Naive B cell (primary cell): ENCODE measurements around the gene SRL. TPM values are rescaled to one million over a fixed set of nuclear protein-coding genes. Genes with fewer than 3 reads are reported as not detected.
"Not testable (repeated sequence)": the region's sequence is repeated elsewhere in the genome, so short reads cannot be mapped to it uniquely, and the experiment has no call there.

Experiments used
- ATAC-seq, 2 donors: fragments of 150-1000 bp; cut with Tn5 transposase; 2 replicates each; pipeline ENCODE4 v1.10.0; 2021; ENCODE audit warnings: low read depth in 2 of 2, mild to moderate bottlenecking in 2 of 2, moderate library complexity in 2 of 2
- DNase-seq: peaks from one replicate; pipeline ENCODE4 v3.0.0; 2022
- H3K27ac Mint-ChIP-seq, 6 donors: one replicate each; pipeline ENCODE4 v1.8.0; 2020 to 2022; ENCODE audit warnings: mild to moderate bottlenecking in 6 of 6, mixed read lengths in 6 of 6, moderate library complexity in 5 of 6, inconsistent platforms in 2 of 6
- H3K27me3 Mint-ChIP-seq, 3 donors: one replicate each; pipeline ENCODE4 v1.8.0; 2021 to 2022; ENCODE audit warnings: mixed read lengths in 3 of 3, mild to moderate bottlenecking in 1 of 3
- H3K36me3 Mint-ChIP-seq, 2 donors: one replicate each; pipeline ENCODE4 v1.8.0; 2020 to 2022; ENCODE audit warnings: mixed read lengths in 2 of 2, inconsistent platforms in 1 of 2, mild to moderate bottlenecking in 1 of 2
- H3K4me1 Mint-ChIP-seq, 3 donors: one replicate each; pipeline ENCODE4 v1.8.0; 2020 to 2022; ENCODE audit warnings: mixed read lengths in 3 of 3, inconsistent platforms in 1 of 3, mild to moderate bottlenecking in 1 of 3, moderate library complexity in 1 of 3
- H3K4me3 Mint-ChIP-seq, 8 donors: one replicate each; pipeline ENCODE4 v1.8.0; 2020 to 2022; ENCODE audit warnings: mild to moderate bottlenecking in 8 of 8, mixed read lengths in 8 of 8, moderate library complexity in 8 of 8, inconsistent platforms in 2 of 8
- H3K9me3 Mint-ChIP-seq, 7 donors: one replicate each; pipeline ENCODE4 v1.8.0; 2020 to 2022; ENCODE audit warnings: mixed read lengths in 7 of 7, mild to moderate bottlenecking in 5 of 7, inconsistent platforms in 2 of 7, moderate library complexity in 1 of 7
- polyA plus RNA-seq, 6 donors: library from polyadenylated mRNA; unstranded; fragments of 300-500 nt; fragmentation: Illumina TruSeq; gene quantifications; one replicate each; pipeline ENCODE4 v1.2.3, GENCODE V29; 2021; ENCODE audit warnings: low read depth in 6 of 6

SRL gene
- polyA plus RNA-seq, 6 donors from 2014 or later = not detected

GRCh38 chr16:4211445-4212210 lies 30.3 kb downstream of the SRL start:
- ATAC-seq = not testable (repeated sequence)

GRCh38 chr16:4209666-4210065 lies 32.2 kb downstream of the SRL start:
- ATAC-seq (no peak), DNase-seq (no peak)
- no peak overlapping the region for H3K4me3 Mint-ChIP-seq
- peaks cover 0 to 9% (median 7%) of the 10 kb centered on the region in 3 donors for H3K4me1 Mint-ChIP-seq
- peaks cover 6 to 35% (median 28%) of the 10 kb centered on the region in 3 donors for H3K27me3 Mint-ChIP-seq
- H3K9me3 Mint-ChIP-seq = no peaks in the 10 kb centered on the region
- H3K27ac Mint-ChIP-seq = no peak overlapping the region
- H3K36me3 Mint-ChIP-seq = no peaks in the 10 kb centered on the region

More at GRCh38 chr16:4211445-4212210, 30.3 kb downstream of the SRL start:
- DNase-seq, H3K4me1 Mint-ChIP-seq, H3K4me3 Mint-ChIP-seq, H3K9me3 Mint-ChIP-seq, H3K36me3 Mint-ChIP-seq, H3K27ac Mint-ChIP-seq: not testable (repeated sequence)
- H3K27me3 Mint-ChIP-seq = peaks cover 3 to 36% (median 34%) of the 10 kb centered on the region in 3 donors

- ATAC-seq (no peak), DNase-seq (no peak)
- H3K4me1 Mint-ChIP-seq = peaks cover 0 to 9% (median 7%) of the 10 kb centered on the region in 3 donors
- H3K36me3 Mint-ChIP-seq = no peaks in the 10 kb centered on the region
- peaks cover 7 to 29% (median 28%) of the 10 kb centered on the region in 3 donors for H3K27me3 Mint-ChIP-seq
- H3K4me3 Mint-ChIP-seq = no peak overlapping the region
- no peak overlapping the region for H3K27ac Mint-ChIP-seq
- H3K9me3 Mint-ChIP-seq = no peaks in the 10 kb centered on the region
These were observed 33.5 kb downstream of the SRL start for GRCh38 chr16:4208341-4208751.

GRCh38 chr16:4207683-4208340 lies 34.1 kb downstream of the SRL start:
- DNase-seq (no peak), ATAC-seq (no peak)
- Mint-ChIP-seq H3K27me3 (peaks cover 7 to 28% (median 23%) of the 10 kb centered on the region in 3 donors), H3K27ac (peak overlapping the region in 1 of 6 donors; percentile 15), H3K36me3 (no peaks in the 10 kb centered on the region), H3K4me3 (no peak overlapping the region), H3K9me3 (no peaks in the 10 kb centered on the region), H3K4me1 (peaks cover 0 to 9% (median 7%) of the 10 kb centered on the region in 3 donors)

GRCh38 chr16:4207229-4207628 lies 34.7 kb downstream of the SRL start:
- H3K9me3 Mint-ChIP-seq = no peaks in the 10 kb centered on the region
- peak overlapping the region in 1 of 6 donors; percentile 42 for H3K27ac Mint-ChIP-seq
- peak overlapping the region in 1 of 8 donors; percentile 68 for H3K4me3 Mint-ChIP-seq
- H3K36me3 Mint-ChIP-seq = no peaks in the 10 kb centered on the region
- peaks cover 0 to 9% (median 7%) of the 10 kb centered on the region in 3 donors for H3K4me1 Mint-ChIP-seq
- peaks cover 7 to 28% (median 18%) of the 10 kb centered on the region in 3 donors for H3K27me3 Mint-ChIP-seq
- ATAC-seq (no peak), DNase-seq (no peak)

GRCh38 chr16:4206680-4207079 lies 35.2 kb downstream of the SRL start:
- H3K4me3 Mint-ChIP-seq = no peak overlapping the region
- ATAC-seq = no peak
- peaks cover 7 to 31% (median 18%) of the 10 kb centered on the region in 3 donors for H3K27me3 Mint-ChIP-seq
- DNase-seq = no peak
- H3K36me3 Mint-ChIP-seq = no peaks in the 10 kb centered on the region
- H3K4me1 Mint-ChIP-seq = peaks cover 0 to 9% (median 7%) of the 10 kb centered on the region in 3 donors
- no peaks in the 10 kb centered on the region for H3K9me3 Mint-ChIP-seq
- no peak overlapping the region for H3K27ac Mint-ChIP-seq

- Mint-ChIP-seq H3K4me1 (peaks cover 0 to 9% (median 7%) of the 10 kb centered on the region in 3 donors), H3K27ac (no peak overlapping the region), H3K36me3 (no peaks in the 10 kb centered on the region), H3K27me3 (peaks cover 7 to 37% (median 18%) of the 10 kb centered on the region in 3 donors), H3K4me3 (no peak overlapping the region), H3K9me3 (no peaks in the 10 kb centered on the region)
- ATAC-seq (no peak), DNase-seq (no peak)
These were observed 35.9 kb downstream of the SRL start for GRCh38 chr16:4205971-4206370.

GRCh38 chr16:4204521-4204920 lies 37.4 kb downstream of the SRL start:
- H3K9me3 Mint-ChIP-seq = no peaks in the 10 kb centered on the region

GRCh38 chr16:4203748-4204147 lies 38.1 kb downstream of the SRL start:
- no peak overlapping the region for H3K4me3 Mint-ChIP-seq
- no peak overlapping the region for H3K27ac Mint-ChIP-seq
- no peaks in the 10 kb centered on the region for H3K36me3 Mint-ChIP-seq
- H3K9me3 Mint-ChIP-seq = no peaks in the 10 kb centered on the region
- H3K4me1 Mint-ChIP-seq = peaks cover 5 to 17% (median 10%) of the 10 kb centered on the region in 3 donors
- ATAC-seq (no peak), DNase-seq (no peak)
- peaks cover 13 to 40% (median 23%) of the 10 kb centered on the region in 3 donors for H3K27me3 Mint-ChIP-seq

More at GRCh38 chr16:4204521-4204920, 37.4 kb downstream of the SRL start:
- no peak overlapping the region for H3K27ac Mint-ChIP-seq
- H3K4me3 Mint-ChIP-seq = no peak overlapping the region
- peaks cover 5 to 17% (median 10%) of the 10 kb centered on the region in 3 donors for H3K4me1 Mint-ChIP-seq
- DNase-seq (no peak), ATAC-seq (no peak)
- no peaks in the 10 kb centered on the region for H3K36me3 Mint-ChIP-seq
- H3K27me3 Mint-ChIP-seq = peaks cover 13 to 44% (median 23%) of the 10 kb centered on the region in 3 donors

- Mint-ChIP-seq H3K4me3 (no peak overlapping the region), H3K36me3 (no peaks in the 10 kb centered on the region), H3K9me3 (no peaks in the 10 kb centered on the region), H3K4me1 (peaks cover 5 to 17% (median 10%) of the 10 kb centered on the region in 3 donors), H3K27me3 (peaks cover 9 to 36% (median 17%) of the 10 kb centered on the region in 3 donors), H3K27ac (no peak overlapping the region)
- DNase-seq (no peak), ATAC-seq (no peak)
These were observed 39.1 kb downstream of the SRL start for GRCh38 chr16:4202615-4203345.

GRCh38 chr16:4200781-4201137 lies 41.1 kb downstream of the SRL start:
- DNase-seq (no peak), ATAC-seq (no peak)
- Mint-ChIP-seq H3K36me3 (no peaks in the 10 kb centered on the region), H3K4me1 (peaks cover 3 to 8% (median 5%) of the 10 kb centered on the region in 3 donors), H3K27me3 (peaks cover 5 to 18% (median 9%) of the 10 kb centered on the region in 3 donors), H3K27ac (no peak overlapping the region), H3K4me3 (no peak overlapping the region), H3K9me3 (no peaks in the 10 kb centered on the region)

- Mint-ChIP-seq H3K9me3 (no peaks in the 10 kb centered on the region), H3K27me3 (peaks cover 5 to 18% (median 9%) of the 10 kb centered on the region in 3 donors), H3K36me3 (no peaks in the 10 kb centered on the region), H3K27ac (peak overlapping the region in 2 of 6 donors; percentile 32 to 88), H3K4me3 (no peak overlapping the region), H3K4me1 (peaks cover 3 to 8% (median 5%) of the 10 kb centered on the region in 3 donors)
- peak; percentile 37 to 43 for ATAC-seq
- DNase-seq = peak; percentile 20
These were observed 41.7 kb downstream of the SRL start for GRCh38 chr16:4200000-4200780.

GRCh38 chr16:4198816-4199215 lies 43.1 kb downstream of the SRL start:
- H3K9me3 Mint-ChIP-seq = no peaks in the 10 kb centered on the region
- ATAC-seq = no peak
- no peak overlapping the region for H3K4me3 Mint-ChIP-seq
- H3K27me3 Mint-ChIP-seq = peaks cover 5 to 18% (median 5%) of the 10 kb centered on the region in 3 donors
- no peak for DNase-seq
- no peak overlapping the region for H3K27ac Mint-ChIP-seq
- no peaks in the 10 kb centered on the region for H3K36me3 Mint-ChIP-seq
- peaks cover 3 to 8% (median 7%) of the 10 kb centered on the region in 3 donors for H3K4me1 Mint-ChIP-seq
